HepG2 (cell line): Measurements from ENCODE around the gene MAP2K1. TPM values are rescaled to one million over a fixed set of nuclear protein-coding genes. Genes with fewer than 3 reads are reported as not detected.

ENCODE experiments used
- ATF7-NPFF ChIP-seq: sonication (generic); formaldehyde crosslinking; IDR thresholded peaks from 2 replicates; pipeline ENCODE4 v1.8.1; 2023; ENCODE audit warnings: mild to moderate bottlenecking, low read depth, missing genetic modification reagents, moderate library complexity
- CC2D1A ChIP-seq: sonication (generic); formaldehyde crosslinking; IDR thresholded peaks from 2 replicates; pipeline ENCODE4 v1.8.1; 2023; ENCODE audit warnings: mild to moderate bottlenecking, missing genetic modification reagents
- FOXP1 ChIP-seq, 2 experiments: fragments of 450-650 bp in 1 of 2; IDR thresholded peaks; 2 replicates each; pipeline ENCODE4 v1.6.1; 2017 to 2018; ENCODE audit warnings: antibody characterized with exemption in 1 of 2
- HIC2 ChIP-seq: sonication (generic); formaldehyde crosslinking; IDR thresholded peaks from 2 replicates; pipeline ENCODE4 v1.9.0; 2022; ENCODE audit warnings: low read depth, missing genetic modification reagents
- HNF1B ChIP-seq: sonication (generic); formaldehyde crosslinking; IDR thresholded peaks from 2 replicates; pipeline ENCODE4 v1.5.1; 2020; ENCODE audit warnings: mild to moderate bottlenecking, moderate library complexity, missing genetic modification reagents
- KIAA2018 ChIP-seq: sonication (generic); formaldehyde crosslinking; IDR thresholded peaks from 2 replicates; pipeline ENCODE4 v1.5.0; 2020; ENCODE audit warnings: mild to moderate bottlenecking, missing genetic modification reagents, borderline replicate concordance
- KLF6 ChIP-seq: IDR thresholded peaks from 2 replicates; pipeline ENCODE4 v1.8.0; 2016; ENCODE audit warnings: missing biosample characterization, missing genetic modification reagents
- SKIL ChIP-seq: sonication (generic); formaldehyde crosslinking; IDR thresholded peaks from 2 replicates; pipeline ENCODE4 v1.8.0; 2022; ENCODE audit warnings: missing genetic modification reagents, mild to moderate bottlenecking, moderate library complexity, borderline replicate concordance
- TFE3 ChIP-seq: IDR thresholded peaks from 2 replicates; pipeline ENCODE4 v1.6.1; 2016
- ZNF101 ChIP-seq: sonication (generic); formaldehyde crosslinking; IDR thresholded peaks from 2 replicates; pipeline ENCODE4 v1.4.0; 2020; ENCODE audit warnings: mild to moderate bottlenecking, low read depth, missing genetic modification reagents, borderline replicate concordance
- ZNF431 ChIP-seq: sonication (generic); formaldehyde crosslinking; IDR thresholded peaks from 2 replicates; pipeline ENCODE4 v1.9.0; 2022; ENCODE audit warnings: missing genetic modification reagents, low read depth, mild to moderate bottlenecking, borderline replicate concordance
- polyA plus RNA-seq, 8 experiments: library from polyadenylated mRNA; depleted of rRNA in 3 of 8; stranded (reverse) in 7 of 8; unstranded in 1 of 8; fragments of >200 nt; fragmentation: Illumina TruSeq in 4 of 8; extraction: Trizol in 4 of 8; gene quantifications; 2 replicates each; pipeline versions ENCODE4 v1.2.1 to v1.2.3, GENCODE V29; 2011 to 2016; ENCODE audit warnings: low read depth in 4 of 8, missing spikeins in 1 of 8, mixed read lengths in 1 of 8; ENCODE audit not compliant: insufficient read depth in 1 of 8
- total RNA-seq, 5 experiments: library from RNA; depleted of rRNA; stranded (reverse); fragments of >200 nt; fragmentation: Illumina TruSeq; extraction: Trizol; gene quantifications; 2 replicates each; pipeline ENCODE4 v1.2.3, GENCODE V29; 2016; ENCODE audit warnings: low read depth in 1 of 5

The MAP2K1 gene
- total and polyA plus RNA-seq, 2 of the 13 experiments (the other 11 are each of a cell fraction or from before 2014, with no cell fraction given), result 24.1 to 49.2 TPM

GRCh38 chr15:66504563-66505429, 118.1 kb downstream of the MAP2K1 start, which contains the start of the genes RPL4 and ZWILCH (continued):
- TF ChIP-seq KIAA2018 (CRISPR knock-in tag) (no peak), KLF6 (no peak), ATF7-NPFF (CRISPR knock-in tag) (0 out of 2 replicates have a peak, but pooled peaks have one; percentile 18), SKIL (CRISPR knock-in tag) (no peak), FOXP1 (IDR thresholded peaks at IDR 0.05) (no peak), FOXP1 (CRISPR knock-in tag; IDR thresholded peaks at IDR 0.05) (peak; percentile 60), TFE3 (peak; percentile 12; the same call in 1 of the 2 replicates), CC2D1A (CRISPR knock-in tag) (no peak), ZNF431 (CRISPR knock-in tag) (peak; percentile 84; the same call in 1 of the 2 replicates), HIC2 (CRISPR knock-in tag) (no peak), ZNF101 (CRISPR knock-in tag) (no peak), HNF1B (CRISPR knock-in tag) (peak; percentile 60)
